HUDEP-2 (cell line): ENCODE results near the gene ETS2.
"Not testable (repeated sequence)": the region's sequence is repeated elsewhere in the genome, so short reads cannot be mapped to it uniquely, and the experiment has no call there.

Source experiments
- DNase-seq, 76 experiments: peaks; one replicate each; lab custom pipeline; 2025; ENCODE audit not compliant: unreplicated experiment in 76 of 76; lab: John Stamatoyannopoulos, UW

ETS2 gene

DNA sequence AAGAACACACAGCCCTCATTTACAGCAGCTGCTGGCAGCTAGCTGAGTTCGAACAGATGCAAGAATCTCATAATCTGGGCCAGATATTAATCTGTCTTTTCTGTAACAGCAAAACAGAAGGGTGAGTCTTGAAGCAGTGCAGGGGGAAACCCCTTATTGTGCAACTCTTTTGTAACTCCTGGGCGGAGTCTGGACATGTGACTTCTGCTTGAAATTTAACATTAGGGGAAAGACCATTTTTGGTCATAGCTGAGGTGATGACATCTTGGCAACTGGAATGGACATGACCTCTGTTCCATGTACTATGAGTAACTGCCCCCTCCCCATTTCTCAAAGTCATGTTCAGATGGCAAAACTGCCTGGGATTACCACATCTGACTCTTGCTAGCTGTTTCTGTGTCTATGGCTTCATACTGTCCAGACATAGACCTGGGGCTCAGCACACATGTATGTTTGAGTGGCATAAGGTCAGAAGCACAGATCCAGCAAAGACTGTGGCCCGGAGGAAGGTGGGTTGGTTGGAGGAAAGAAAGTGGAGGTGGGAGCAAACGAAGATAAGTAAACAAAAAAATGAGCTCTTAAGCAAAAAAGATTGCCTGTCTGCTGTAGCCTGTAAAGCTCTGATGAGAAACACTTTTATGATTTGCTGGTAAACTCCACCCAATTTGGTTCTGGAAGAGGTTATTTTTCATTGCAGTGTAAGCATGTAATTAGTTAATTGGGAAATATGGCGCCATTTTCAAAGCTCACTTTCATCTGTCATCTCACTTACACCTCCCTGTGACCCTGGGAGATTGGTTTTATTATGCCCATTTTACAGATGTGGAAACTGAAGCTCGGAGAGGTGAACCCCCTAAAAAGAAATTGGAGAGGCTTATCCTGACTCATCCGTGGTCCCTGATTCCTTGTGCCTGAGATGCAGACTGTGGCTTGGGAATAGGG, 26.1 kb downstream of the ETS2 start:
- peak in 36 of 76 experiments; percentile 12 to 75 (median 45) for DNase-seq

DNA sequence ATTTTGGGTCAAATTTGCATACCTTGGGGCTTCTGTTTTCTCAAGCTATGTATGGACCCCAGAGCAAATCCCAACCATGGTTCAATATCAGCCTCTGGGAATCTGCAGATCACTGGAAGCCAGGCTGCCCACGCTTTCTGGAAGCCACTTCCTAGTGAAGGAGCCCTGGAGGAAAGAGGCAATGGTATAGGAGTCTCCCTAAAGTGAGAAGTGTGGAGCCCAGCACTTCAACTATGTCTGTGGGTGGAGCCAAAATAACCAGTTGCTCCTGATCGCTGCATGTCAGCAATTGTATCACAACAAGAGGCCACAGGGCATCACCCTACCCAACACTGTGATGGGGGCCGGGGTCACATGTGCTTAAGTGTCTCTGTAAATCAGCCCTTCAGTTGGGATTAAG, 26.9 kb downstream of the ETS2 start:
- no peak for DNase-seq

DNA sequence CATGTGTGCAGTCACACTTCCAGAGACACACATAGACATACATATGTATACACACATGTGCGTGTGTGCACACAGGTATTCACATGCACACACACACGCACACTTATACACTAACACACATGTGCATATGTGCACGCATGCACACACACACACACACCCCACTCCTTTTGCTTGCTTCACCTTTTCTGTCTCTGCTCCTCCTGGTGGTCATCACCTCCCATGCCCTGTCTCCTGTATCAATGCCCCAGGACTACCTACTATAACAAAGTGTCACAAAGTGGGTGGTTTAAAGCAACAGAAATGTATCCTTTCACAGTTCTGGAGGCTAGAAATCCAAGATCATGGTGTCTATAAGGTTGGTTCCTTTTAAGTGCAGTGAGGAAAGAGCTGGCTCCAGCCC, 27.4 kb downstream of the ETS2 start:
- no peak for DNase-seq

DNA sequence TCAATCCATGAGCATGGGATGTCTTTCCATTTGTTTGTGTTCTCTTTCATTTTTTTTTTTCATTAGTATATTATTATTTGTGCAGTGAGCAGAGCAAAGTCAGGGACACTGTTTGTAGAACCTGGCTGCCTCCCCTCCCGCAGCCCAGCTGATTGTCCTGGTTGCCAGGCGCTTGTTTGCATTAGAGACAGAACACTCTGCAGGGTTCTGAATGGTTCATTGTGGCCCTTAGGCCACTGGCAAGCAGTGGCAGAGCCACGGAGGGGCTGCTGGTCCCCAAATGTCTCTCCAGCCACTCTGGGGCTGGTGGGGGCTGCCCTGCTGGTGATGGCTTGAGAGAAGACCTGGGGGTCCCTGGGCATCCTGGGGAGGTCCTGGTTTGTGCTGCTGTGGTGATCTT, 29.0 kb downstream of the ETS2 start:
- no peak for DNase-seq

DNA sequence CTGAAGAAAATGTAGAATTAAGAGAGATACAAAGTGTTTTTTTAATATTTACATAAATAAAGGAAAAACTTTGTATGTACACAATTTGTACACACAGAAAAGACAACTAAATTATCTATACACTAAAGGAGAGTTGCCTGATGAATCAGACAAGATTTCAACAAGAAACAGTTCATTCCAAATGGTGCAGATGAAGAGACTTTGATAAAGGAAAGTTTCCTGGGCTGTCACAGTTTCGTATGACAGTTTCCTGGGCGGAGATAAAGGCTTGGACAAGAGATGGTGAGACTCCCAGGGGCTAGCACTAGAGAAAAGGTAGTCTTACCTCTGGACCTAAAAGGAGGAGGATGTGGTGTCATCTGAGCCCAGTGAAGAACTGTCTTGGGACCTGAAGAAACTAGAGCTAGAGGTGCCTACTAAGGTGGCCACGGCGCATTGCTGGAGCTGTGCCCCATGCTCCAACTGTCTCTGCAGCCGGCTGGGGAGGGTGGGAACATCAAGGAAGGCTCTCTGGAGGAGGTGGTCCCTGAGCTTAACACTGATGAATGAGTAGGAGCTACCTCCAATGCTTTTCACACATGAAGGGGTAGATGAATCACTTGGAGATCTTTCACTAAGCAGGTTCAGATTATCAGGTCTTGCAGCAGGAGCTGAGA, 32.2 kb downstream of the ETS2 start:
- peak in 1 of 76 experiments; percentile 18 for DNase-seq

DNA sequence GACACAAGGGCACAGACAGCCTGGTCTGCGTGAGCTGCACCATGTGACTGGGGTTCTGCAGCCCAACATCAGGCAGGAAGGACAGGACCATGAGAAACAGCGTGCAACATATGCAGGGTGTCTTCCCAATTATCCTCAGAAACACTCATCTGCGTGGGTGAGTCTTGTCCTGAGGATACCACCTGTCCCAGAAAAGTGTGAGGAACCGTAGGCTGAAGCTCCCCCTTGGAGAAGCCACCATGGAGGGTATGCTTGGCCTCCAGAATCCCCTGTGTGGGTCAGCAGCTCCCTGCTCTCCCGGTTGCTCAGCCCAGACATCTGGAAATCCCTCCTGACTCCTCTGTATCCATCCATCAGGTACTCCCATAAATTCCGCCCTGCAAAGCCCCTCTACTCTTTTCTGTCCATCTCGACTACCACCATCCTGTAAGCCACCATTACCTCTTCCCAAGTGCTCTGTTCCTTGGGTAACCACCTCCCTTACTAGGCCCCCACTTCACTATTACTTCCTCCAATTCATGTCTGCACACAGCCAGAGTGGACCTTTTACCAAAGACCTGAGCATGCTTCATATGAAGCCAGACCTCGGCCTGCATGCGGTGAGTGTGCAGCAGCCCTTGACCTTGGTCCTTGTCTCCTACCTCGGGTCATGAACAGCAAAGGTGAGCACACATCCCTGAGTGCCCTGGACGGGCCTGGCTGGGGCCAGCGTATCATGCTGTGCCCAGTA, 33.0 kb downstream of the ETS2 start:
- no peak for DNase-seq

DNA sequence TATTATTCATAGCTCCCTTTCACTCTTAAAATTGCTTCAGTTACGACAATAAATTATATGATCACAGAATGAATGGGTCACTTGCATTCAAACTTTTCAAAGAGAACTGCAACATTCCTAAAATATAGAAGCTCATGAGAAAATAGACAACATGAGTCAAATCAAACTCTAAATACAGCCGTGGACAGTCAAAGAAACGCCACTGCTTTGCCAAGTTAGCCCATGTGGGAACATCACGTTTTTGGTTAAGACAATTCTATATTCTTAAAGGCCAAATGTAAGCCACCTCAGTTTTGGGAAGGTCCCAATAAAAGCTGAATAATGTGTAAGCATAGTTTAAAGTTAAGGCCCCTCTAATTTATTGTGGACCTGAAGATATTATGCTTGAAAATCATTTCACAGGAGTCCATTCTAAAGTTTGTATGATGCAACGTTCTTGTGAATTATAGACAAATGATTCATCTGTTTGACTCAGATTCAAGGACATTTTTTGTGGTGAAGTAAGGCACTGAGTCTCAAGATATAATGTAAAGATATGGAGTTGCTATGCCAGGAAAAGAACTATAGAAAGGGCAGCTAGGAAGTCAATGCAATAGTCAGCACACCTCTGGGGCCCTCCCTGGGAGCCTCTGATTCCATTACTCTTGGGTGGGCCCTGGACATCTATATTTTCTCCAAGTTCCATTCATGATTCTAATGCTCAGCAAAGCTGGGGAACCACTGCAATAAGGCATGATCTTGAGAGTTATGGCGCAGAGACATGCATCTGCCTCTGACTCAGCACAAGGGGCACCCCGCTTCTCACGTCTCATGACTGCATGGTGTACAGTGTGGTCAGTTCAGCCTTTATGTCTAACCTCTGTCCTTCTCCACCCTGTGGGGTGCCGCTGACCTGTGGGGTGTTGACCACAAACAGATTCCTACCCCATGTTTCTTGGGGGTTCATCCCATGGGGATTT, 33.9 kb downstream of the ETS2 start:
- peak in 12 of 76 experiments; percentile 8 to 44 (median 34) for DNase-seq

DNA sequence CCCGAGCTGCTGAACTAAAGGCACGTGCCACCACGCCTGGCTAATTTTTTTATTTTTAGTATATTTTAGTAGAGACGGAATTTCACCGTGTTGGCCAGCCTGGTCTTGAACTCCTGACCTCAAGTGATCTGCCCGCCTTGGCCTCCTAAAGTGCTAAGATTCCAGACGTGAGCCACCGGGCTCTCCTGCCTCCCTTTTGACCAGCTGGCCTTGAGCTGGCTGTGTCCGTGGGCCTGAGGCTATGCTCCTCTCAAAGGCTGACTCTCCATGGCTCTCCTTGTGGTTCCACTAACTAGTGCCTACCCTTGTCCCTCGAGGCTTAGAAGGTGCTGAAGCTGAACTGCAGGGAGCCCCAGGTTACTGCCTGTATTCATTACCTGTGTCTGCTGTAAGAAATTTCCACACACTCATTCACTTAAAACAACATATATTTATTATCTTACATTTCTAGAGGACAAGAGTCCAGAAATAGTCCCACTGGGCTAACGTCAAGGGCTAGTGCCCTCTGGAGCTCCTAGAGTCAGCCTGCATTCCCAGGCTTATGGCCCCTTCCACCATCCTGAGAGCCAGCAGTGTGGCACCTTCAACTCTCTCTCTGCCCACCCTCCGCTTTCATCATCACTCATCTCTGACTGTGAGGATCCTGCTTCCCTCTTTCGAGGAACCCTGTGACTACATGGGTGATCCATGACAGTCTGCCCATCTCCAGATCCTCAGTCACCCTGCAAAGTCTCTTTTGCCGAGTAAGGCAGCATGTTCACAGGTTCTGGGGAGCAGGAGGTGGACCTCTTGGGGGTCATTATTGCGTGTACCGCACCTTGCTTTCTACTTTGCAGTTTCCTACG, 34.9 kb downstream of the ETS2 start:
- DNase-seq = no peak

DNA sequence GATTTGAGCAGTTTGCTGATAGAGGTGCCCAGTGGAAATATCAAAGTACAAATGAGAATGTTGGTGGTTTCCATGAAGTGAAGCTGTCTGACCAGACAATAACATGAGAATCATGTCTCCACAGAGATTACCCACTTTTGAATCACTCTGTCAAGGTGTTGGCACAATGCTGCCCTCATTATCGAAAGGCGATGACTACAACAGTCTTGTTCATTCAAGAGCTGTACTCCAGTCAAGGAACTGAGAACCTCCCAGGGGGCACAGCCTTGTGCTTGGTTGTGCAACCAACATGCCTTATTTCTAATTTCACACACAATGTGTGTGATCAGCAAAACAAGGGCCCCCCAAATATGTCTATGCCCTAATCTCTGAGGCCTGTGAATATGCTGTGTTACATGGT, 35.7 kb downstream of the ETS2 start:
- DNase-seq = no peak

DNA sequence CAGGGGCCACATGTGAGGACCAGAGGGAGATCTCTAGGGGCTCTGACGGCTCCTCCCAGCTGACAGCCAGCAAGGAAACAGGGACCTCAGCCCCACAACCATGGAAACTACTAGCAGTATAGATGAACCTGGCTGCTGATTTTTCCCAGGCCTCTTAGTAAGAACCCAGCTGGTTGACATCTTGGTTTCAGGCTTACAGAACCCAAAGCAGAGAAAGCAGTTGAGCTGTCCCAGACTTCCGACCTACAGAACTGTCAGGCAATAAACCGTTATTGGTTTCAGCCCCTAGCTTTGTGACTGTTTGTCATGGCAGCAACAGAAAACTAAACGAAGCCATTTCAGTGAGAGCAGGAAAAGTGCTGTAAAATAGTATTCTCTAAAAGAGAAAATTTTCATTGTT, 36.4 kb downstream of the ETS2 start:
- no peak for DNase-seq

DNA sequence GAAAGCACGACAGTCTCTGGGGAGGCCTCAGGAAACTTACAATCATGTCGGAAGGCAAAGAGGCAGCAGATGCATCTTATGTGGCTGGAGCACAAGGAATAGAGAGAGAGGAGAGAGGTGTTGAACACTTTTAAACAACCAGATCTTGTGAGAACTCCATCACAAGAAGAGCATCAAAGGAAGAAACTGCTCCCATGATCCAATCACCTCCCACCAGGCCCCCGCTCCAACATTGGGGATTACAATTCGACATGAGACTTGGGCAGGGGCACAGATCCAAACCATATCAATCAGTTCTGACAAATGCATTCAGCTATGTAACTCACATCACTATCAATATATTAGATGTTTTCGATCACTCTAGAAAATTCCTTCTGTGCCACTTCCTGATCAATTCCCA, 37.6 kb downstream of the ETS2 start:
- DNase-seq = no peak

DNA sequence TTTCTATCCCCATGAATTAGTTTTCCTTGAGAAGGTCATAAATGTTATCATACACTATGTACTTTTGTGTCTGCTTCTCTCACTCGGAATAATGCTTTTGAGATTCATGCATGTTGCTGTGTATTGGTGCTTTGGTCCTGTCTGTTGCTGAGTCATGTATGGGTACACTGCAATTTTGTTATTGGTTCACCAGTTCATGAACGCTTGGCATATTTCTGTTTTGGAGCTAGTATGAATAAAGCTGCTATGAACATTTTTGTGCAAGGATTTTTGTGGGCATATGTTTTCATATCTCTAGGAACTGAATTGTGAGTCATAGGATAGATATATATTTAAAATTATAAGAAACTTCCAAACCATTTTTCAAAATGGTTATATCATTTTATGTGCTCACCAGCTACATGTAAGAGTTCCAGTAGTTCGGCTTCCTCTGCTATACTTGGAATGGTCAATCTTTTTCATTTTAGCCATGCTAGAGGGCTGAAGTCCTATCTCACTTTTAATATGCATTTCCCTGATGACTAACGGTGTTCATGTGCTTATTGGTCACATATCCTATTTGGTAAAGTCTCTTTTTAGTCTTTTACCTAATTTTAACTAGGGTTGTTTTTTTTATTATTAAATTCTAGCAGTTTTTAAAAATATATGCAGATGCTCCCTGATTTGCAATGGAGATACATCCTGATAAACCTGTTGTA, 38.2 kb downstream of the ETS2 start:
- no peak for DNase-seq

DNA sequence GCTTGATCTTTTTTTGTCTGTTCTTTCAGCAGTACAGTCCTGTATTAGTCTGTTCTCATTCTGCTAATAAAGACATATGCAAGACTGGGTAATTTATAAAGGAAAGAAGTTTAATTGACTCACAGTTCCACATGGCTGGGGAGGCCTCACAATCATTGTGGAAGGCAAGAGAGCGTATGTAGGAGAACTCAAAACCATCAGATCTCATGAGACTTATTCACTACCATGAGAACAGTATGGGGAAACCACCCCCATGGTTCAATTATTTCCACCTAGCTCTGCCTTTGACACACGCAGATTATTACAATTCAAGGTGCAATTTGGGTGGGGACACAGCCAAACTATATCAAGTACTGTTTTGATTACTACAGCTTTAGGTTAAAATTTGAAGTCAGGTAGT, 39.6 kb downstream of the ETS2 start:
- not testable (repeated sequence) for DNase-seq

DNA sequence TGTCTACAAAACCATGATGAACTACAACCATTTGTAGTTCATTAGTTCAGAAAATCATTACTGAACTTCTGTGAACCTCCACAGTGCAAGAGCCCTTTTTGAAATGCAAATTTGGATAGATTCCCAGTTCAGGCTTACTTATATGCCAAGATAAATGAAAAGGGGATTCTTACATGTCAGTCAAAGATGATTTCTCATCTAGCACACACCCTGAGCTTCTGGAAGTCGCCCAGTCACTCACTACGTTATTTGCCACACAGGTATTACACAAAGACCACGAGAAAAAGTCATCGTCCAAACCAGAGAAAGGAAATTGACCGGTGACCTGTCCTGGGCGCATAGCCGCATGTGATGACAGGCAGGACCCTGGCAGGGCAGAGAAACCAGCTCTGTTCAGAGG, 41.8 kb downstream of the ETS2 start:
- peak in 1 of 76 experiments; percentile 4 for DNase-seq

DNA sequence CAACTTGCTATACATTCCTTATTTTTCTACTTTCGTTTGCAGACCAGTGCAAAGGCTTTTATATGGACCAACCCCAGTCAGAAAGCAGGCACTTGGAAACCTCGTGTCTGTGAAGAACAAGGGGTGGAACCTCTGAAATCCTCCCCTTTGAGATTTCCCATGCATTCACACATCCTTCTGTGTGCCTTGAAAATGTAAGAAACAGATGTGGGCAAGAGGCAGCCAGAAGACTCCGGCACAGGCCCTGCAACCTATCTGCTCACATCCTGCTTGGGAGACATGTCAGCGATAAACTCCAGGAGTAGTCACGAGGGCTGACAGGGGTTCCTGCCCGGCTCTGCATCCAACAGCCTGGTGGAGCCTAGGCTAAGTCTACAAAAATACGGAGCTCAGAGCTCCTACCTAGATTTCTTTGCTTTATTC, 42.5 kb downstream of the ETS2 start:
- DNase-seq = no peak

DNA sequence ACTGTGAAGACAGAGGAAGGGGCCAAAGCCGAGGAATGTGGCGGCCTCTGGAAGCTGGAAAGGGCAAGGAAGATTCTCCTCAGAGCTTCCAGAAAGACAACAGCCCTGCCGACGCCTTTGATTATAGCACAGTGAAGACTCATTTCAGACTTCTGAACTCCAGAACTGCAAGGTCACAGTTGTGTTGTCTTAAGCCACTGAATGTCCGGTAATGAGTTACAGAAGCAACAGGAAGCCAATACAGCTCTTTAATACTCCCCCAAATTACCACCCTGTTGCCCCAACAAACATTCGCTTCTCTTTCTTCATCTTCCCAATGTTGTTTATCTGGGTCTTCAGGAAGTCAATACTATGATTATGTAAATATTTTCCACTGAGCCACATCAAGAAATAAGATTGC, 44.0 kb downstream of the ETS2 start:
- no peak for DNase-seq

DNA sequence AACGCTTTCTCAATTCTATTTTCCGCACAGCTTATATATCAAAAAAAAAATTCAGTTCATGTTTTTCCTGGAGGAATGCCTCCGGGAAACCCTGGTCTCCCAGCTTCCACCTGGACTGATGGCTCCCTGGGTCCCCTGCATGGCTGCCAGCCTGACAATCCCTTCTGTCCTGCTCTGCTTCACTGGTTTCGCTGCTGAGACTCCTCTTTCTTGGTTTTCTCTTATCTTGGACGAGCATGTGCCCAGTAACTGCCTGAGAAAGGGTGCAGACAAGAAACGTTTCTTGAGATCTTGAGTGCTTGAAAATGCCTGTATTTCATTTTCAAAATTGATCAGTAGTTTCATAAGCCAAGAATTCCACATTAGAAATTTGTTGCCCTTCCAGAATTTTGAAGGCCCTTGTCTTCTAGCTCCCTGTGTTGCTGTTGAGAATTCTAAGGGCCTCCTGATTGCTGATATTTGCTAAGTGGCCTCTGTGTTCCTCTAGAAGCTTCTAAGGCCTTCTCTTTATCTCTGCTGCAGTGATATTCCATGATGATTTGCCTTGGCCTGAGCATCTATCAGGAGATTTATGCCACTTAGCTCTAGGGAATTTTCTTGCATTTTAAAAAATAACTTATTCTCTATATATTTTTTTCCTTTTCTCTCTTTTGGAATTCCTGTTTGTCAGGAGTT, 44.7 kb downstream of the ETS2 start:
- peak in 59 of 76 experiments; percentile 15 to 81 (median 48) for DNase-seq

DNA sequence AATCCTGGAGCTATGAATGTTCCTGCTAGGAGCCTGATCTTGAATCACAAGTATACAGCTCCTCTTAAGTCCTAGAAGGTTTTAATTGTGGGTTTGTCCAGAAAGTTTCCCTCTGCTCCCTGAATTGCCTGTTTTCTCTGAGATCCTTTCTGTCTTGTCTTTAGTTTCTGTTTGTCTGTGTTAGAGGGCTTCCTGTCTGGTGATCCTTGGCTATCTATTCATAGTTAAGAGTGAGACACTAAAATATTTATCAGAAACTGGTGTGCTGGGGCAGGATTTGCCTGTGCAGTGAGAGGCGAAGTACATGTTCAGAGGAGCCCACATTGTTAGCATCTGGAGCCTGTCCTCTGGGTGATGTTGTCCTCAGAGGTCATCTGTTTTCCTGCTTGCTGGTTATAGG, 45.4 kb downstream of the ETS2 start:
- no peak for DNase-seq
